ENCODE data around the gene FAM50B. TPM values are rescaled to one million over a fixed set of nuclear protein-coding genes. Genes with fewer than 3 reads are reported as not detected.

FAM50B gene
- total and polyA plus RNA-seq, 2 of the 13 experiments (the other 11 are each of a cell fraction or from before 2014, with no cell fraction given), result 0.05 TPM; not detected in 1

DNA sequence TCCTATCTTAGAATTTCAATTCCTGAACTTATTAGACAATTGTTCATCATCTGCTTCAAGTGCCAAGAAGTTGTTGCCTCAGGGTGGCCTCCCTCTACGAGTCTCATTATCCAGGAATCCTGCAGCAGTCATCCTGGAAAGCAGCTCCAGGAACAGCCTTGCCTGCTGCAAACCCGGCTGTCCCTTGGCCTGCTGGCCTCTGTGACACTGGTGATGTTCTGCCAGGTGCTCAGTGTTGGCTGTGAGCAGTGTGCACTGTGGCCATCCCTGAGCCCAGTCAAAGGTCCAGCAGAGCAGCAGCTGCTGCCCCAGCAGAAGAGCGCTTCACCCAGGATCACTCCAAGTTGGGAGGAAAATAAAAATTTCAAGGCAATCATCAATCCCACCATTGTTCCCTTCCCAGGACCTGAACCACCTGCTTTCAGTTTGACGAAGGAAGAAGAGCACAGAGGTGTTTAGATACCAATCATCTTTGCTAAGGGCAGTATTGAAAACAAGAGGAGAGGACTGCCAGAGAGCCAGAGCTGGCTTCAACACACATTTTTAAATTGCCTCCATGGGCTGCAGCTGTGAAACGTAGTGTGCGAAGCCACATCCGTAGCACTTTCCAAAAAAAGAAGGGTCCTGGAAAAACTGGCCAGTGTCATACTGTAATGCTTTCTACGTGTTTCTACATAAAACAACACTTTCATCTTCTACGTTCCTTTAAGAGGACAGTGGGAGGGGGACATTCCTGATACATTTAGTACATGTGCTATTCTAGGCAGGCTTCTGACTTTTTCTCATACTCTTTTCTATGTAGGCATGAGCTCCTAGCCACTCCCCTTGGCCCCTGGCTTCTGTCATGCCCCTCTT lies 7.2 kb upstream of the FAM50B start (continued):
- no peak for TF ChIP-seq ZBTB34 (CRISPR knock-in tag; IDR thresholded peaks at IDR 0.05)
- no peak for TF ChIP-seq NFE2 (CRISPR knock-in tag; IDR thresholded peaks at IDR 0.05)
- TF ChIP-seq SP2 (CRISPR knock-in tag; IDR thresholded peaks at IDR 0.05), result no peak
- no peak for TF ChIP-seq KLF9 (CRISPR knock-in tag; IDR thresholded peaks at IDR 0.05; ENCODE audit: low read depth)
- TF ChIP-seq ESRRA (CRISPR knock-in tag; IDR thresholded peaks at IDR 0.05; ENCODE audit: low read depth), result no peak
- TF ChIP-seq ZNF33B (CRISPR knock-in tag; IDR thresholded peaks at IDR 0.05), result no peak
- no peak for TF ChIP-seq ARID4A (CRISPR knock-in tag; IDR thresholded peaks at IDR 0.05; ENCODE audit: borderline replicate concordance)
- TF ChIP-seq SALL2 (CRISPR knock-in tag; IDR thresholded peaks at IDR 0.05), result 0 out of 2 replicates have a peak, but pooled peaks have one; percentile 20
- TF ChIP-seq AGO2 (optimal IDR thresholded peaks at IDR 0.05; ENCODE audit: low read depth, low read length), result no peak
- no peak for TF ChIP-seq FOSL2 (CRISPR knock-in tag; IDR thresholded peaks at IDR 0.05)
- TF ChIP-seq CHD2 (IDR thresholded peaks at IDR 0.05; ENCODE audit: low read depth, low read length), result no peak
- no peak for TF ChIP-seq ZNF225 (CRISPR knock-in tag; IDR thresholded peaks at IDR 0.05)
- 0 out of 2 replicates have a peak, but pooled peaks have one; percentile 70 for TF ChIP-seq NCOA5 (CRISPR knock-in tag; IDR thresholded peaks at IDR 0.05)
- TF ChIP-seq ZNF24 (IDR thresholded peaks at IDR 0.05), result no peak
- no peak for TF ChIP-seq TOPORS (CRISPR knock-in tag; IDR thresholded peaks at IDR 0.05)
- TF ChIP-seq POLR2A (IDR thresholded peaks at IDR 0.05; ENCODE audit: insufficient read depth in 1 of 2, low read depth in 2 of 2, low read length in 2 of 2), result no peak
- no peak for TF ChIP-seq HNRNPUL1 (IDR thresholded peaks at IDR 0.05; ENCODE audit: low read depth, low read length)
- no peak for TF ChIP-seq CSRNP1 (CRISPR knock-in tag; IDR thresholded peaks at IDR 0.05)
- no peak for TF ChIP-seq KDM6A (CRISPR knock-in tag; IDR thresholded peaks at IDR 0.05; ENCODE audit: low read depth)
- no peak for TF ChIP-seq ZUFSP (CRISPR knock-in tag; IDR thresholded peaks at IDR 0.05; ENCODE audit: borderline replicate concordance)
- TF ChIP-seq KDM3A (CRISPR knock-in tag; IDR thresholded peaks at IDR 0.05; ENCODE audit: low read depth), result no peak
- no peak for TF ChIP-seq ZNF773 (CRISPR knock-in tag; IDR thresholded peaks at IDR 0.05; ENCODE audit: borderline replicate concordance)

Measured in HepG2 (cell line).